Adrenal gland (tissue), 5 donors: ENCODE measurements around the gene ARHGAP10.

Experiments
- POLR2A ChIP-seq, 2 donors: fragments of 450-650 bp; IDR thresholded peaks; one replicate each; pipeline ENCODE4 v1.6.1; 2017; ENCODE audit warnings: antibody characterized with exemption in 2 of 2, mild to moderate bottlenecking in 2 of 2, moderate library complexity in 1 of 2
- TF ChIP-seq, protein P1 (sequence below), 6 experiments: fragments of 450-650 bp in 4 of 6; fragments of 200-600 bp in 2 of 6; sonication (generic) in 1 of 6; IDR thresholded peaks; 1 replicate in 5 of 6; 2 replicates in 1 of 6; pipeline versions ENCODE4 v1.5.1 to v1.8.0; 2016 to 2021; ENCODE audit warnings: antibody characterized with exemption in 6 of 6, mild to moderate bottlenecking in 2 of 6, moderate library complexity in 1 of 6
- donor health status: DM: no; HTN: no; CAD: no.

DNA sequence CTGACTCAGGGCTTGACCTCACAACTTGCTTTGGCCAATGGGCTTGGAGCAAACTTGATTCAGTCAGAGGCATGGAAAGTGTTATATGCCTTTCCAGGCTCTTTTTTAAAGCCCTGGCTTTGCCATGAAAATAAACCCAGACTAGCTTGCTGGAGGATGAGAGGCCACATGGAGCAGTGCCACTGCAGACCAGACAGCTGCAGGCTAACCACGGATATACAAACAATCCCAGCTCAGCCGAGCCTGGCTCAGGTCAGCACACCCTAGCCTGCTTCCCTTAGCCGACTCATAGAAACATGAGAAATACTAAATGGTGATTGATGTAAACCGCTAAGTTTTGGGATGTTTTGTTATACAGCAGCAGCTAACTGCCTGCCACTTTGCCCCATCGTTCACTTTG lies 345.1 kb downstream of the ARHGAP10 start:
- TF ChIP-seq, protein P1, sequence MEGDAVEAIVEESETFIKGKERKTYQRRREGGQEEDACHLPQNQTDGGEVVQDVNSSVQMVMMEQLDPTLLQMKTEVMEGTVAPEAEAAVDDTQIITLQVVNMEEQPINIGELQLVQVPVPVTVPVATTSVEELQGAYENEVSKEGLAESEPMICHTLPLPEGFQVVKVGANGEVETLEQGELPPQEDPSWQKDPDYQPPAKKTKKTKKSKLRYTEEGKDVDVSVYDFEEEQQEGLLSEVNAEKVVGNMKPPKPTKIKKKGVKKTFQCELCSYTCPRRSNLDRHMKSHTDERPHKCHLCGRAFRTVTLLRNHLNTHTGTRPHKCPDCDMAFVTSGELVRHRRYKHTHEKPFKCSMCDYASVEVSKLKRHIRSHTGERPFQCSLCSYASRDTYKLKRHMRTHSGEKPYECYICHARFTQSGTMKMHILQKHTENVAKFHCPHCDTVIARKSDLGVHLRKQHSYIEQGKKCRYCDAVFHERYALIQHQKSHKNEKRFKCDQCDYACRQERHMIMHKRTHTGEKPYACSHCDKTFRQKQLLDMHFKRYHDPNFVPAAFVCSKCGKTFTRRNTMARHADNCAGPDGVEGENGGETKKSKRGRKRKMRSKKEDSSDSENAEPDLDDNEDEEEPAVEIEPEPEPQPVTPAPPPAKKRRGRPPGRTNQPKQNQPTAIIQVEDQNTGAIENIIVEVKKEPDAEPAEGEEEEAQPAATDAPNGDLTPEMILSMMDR (IDR thresholded peaks at IDR 0.05) = no peak
- TF ChIP-seq POLR2A (IDR thresholded peaks at IDR 0.05) = no peak
